Endodermal cell (in vitro differentiated cells): ENCODE results near the gene ROPN1L. TPM values are rescaled to one million over a fixed set of nuclear protein-coding genes. Genes with fewer than 3 reads are reported as not detected.
"Not testable (repeated sequence)": the region's sequence is repeated elsewhere in the genome, so short reads cannot be mapped to it uniquely, and the experiment has no call there.

Experiments
- DNase-seq: peaks from one replicate; pipeline ENCODE4 v3.0.0-alpha.2; 2017
- H3K27ac ChIP-seq: 2 replicates; pipeline ENCODE4 v1.5.1; 2013; ENCODE audit warnings: mild to moderate bottlenecking, low read depth, low read length, moderate library complexity
- H3K27me3 ChIP-seq: 2 replicates; pipeline ENCODE4 v1.6.1; 2013; ENCODE audit warnings: mild to moderate bottlenecking, low read length, moderate library complexity; ENCODE audit not compliant: insufficient read depth, control insufficient read depth, poor library complexity, severe bottlenecking
- H3K36me3 ChIP-seq: 2 replicates; pipeline ENCODE4 v1.7.0; 2013; ENCODE audit warnings: mild to moderate bottlenecking, low read length, moderate library complexity; ENCODE audit not compliant: control insufficient read depth, insufficient read depth
- H3K4me1 ChIP-seq: one replicate; pipeline ENCODE4 v1.7.0; 2013; ENCODE audit warnings: low read length; ENCODE audit not compliant: control insufficient read depth, insufficient read depth
- H3K4me3 ChIP-seq: 2 replicates; pipeline ENCODE4 v1.5.1; 2013; ENCODE audit warnings: mild to moderate bottlenecking, low read length, moderate library complexity
- H3K9ac ChIP-seq: 2 replicates; pipeline ENCODE4 v1.6.1; 2013; ENCODE audit warnings: mild to moderate bottlenecking, low read length, moderate library complexity; ENCODE audit not compliant: poor library complexity, severe bottlenecking; ENCODE audit errors: extremely low read depth
- H3K9me3 ChIP-seq: 2 replicates; pipeline ENCODE4 v1.6.1; 2013; ENCODE audit warnings: mild to moderate bottlenecking, low read length, moderate library complexity; ENCODE audit not compliant: control insufficient read depth
- H3K27ac Mint-ChIP-seq: 2 replicates; pipeline ENCODE4 v1.8.0; 2020; ENCODE audit warnings: mixed read lengths
- H3K27me3 Mint-ChIP-seq: 2 replicates; pipeline ENCODE4 v1.8.0; 2021; ENCODE audit warnings: mild to moderate bottlenecking, mixed read lengths; ENCODE audit not compliant: insufficient read depth
- H3K36me3 Mint-ChIP-seq: 2 replicates; pipeline ENCODE4 v1.8.0; 2020; ENCODE audit warnings: low read depth, mixed read lengths
- H3K4me1 Mint-ChIP-seq: 2 replicates; pipeline ENCODE4 v1.8.0; 2020; ENCODE audit warnings: mixed read lengths
- H3K4me3 Mint-ChIP-seq: 2 replicates; pipeline ENCODE4 v1.8.0; 2020; ENCODE audit warnings: mild to moderate bottlenecking, moderate library complexity, mixed read lengths
- H3K9me3 Mint-ChIP-seq: 2 replicates; pipeline ENCODE4 v1.8.0; 2020; ENCODE audit warnings: mild to moderate bottlenecking, mixed read lengths
- CTCF ChIP-seq: fragments of 200-600 bp; sonication (generic); conservative IDR thresholded peaks from 2 replicates; pipeline ENCODE4 v1.5.0; 2021; ENCODE audit warnings: antibody characterized with exemption, mild to moderate bottlenecking
- WGBS, 2 experiments: methylation state at CpG; one replicate each; pipeline versions ENCODE4 v1.1.5 to v1.1.7; 2013; ENCODE audit warnings: missing lambda C conversion rate in 2 of 2, mixed read lengths in 1 of 2; ENCODE audit not compliant: insufficient coverage in 1 of 2, insufficient read length in 1 of 2; 5-methylcytosine and 5-hydroxymethylcytosine counted together
- microRNA-seq: library from miRNA; unstranded; fragments of <30 nt; microRNA quantifications from one replicate; pipeline ENCODE4 v1.2.0, GENCODE V29; 2020; ENCODE audit warnings: borderline microRNAs expressed
- total RNA-seq, 2 donors: library from RNA; stranded (reverse); fragmentation: NEBNext Ultra II Directional in 1 of 2; extraction: Animal tissue kit (Norgen Biotek cat#: 25700) in 1 of 2; gene quantifications; 2 replicates in 1 of 2; 3 replicates in 1 of 2; pipeline ENCODE4 v1.2.1, GENCODE V29; 2021

The ROPN1L gene
- total RNA-seq, 2 donors from 2014 or later: 0.70 TPM; not detected in 1

GRCh38 chr5:10513501-10514442, 72.1 kb downstream of the ROPN1L start:
- DNase-seq: peak; percentile 93
- H3K4me3 Mint-ChIP-seq: no peak overlapping the region
- no peak overlapping the region for H3K4me3 ChIP-seq
- H3K4me1 ChIP-seq: no peaks in the 10 kb centered on the region
- TF ChIP-seq CTCF: no peak
- H3K9ac ChIP-seq: no peak overlapping the region
- H3K27ac Mint-ChIP-seq: peak overlapping the region; percentile 52
- peaks cover 18% of the 10 kb centered on the region for H3K27me3 Mint-ChIP-seq
- H3K27ac ChIP-seq: peak overlapping the region; percentile 19
- no peaks in the 10 kb centered on the region for H3K36me3 Mint-ChIP-seq
- no peaks in the 10 kb centered on the region for H3K9me3 ChIP-seq
- peaks cover 6% of the 10 kb centered on the region for H3K9me3 Mint-ChIP-seq
- no peaks in the 10 kb centered on the region for H3K27me3 ChIP-seq
- 75 to 80% methylated on average over 5 to 10 of the region's 10 CpGs for WGBS, 2 experiments
- peaks cover 3% of the 10 kb centered on the region for H3K4me1 Mint-ChIP-seq
- H3K36me3 ChIP-seq: no peaks in the 10 kb centered on the region

- H3K27ac ChIP-seq, H3K9ac ChIP-seq, H3K4me1 ChIP-seq, H3K36me3 Mint-ChIP-seq, H3K9me3 Mint-ChIP-seq, H3K4me3 Mint-ChIP-seq, H3K27me3 ChIP-seq, H3K4me3 ChIP-seq, H3K36me3 ChIP-seq, H3K27ac Mint-ChIP-seq, DNase-seq, H3K9me3 ChIP-seq, H3K4me1 Mint-ChIP-seq: not testable (repeated sequence)
- H3K27me3 Mint-ChIP-seq: peaks cover 13% of the 10 kb centered on the region
- 74 to 94% methylated on average over 8 of the region's 8 CpGs for WGBS, 2 experiments
Observed at GRCh38 chr5:10514572-10514971, 72.9 kb downstream of the ROPN1L start.

Small RNA genes lying within 50 kb of the gene (microRNA-seq; reads per million reads assigned to microRNA genes)
- gene MIR6131: not detected

Other genes starting within 250 kb of the ROPN1L start
- gene ATPSCKMT, start 192.0 kb upstream of the ROPN1L start, total RNA-seq: 10 to 100 TPM; 19.2 to 27.7 TPM
- gene CCT5, start 191.6 kb upstream of the ROPN1L start, total RNA-seq: 100 to 1,000 TPM; 316 to 356 TPM
- gene CMBL, start 134.0 kb upstream of the ROPN1L start, total RNA-seq: 10 to 100 TPM; 10.4 to 20.5 TPM
- 100 to 1,000 TPM; 149 to 150 TPM for gene MARCHF6, start 88.2 kb upstream of the ROPN1L start, total RNA-seq
- gene ANKRD33B, start 122.2 kb downstream of the ROPN1L start, total RNA-seq: 10 to 100 TPM; 21.9 to 37.2 TPM